HCT116 (cell line): ENCODE measurements around the gene AHCTF1. TPM values are rescaled to one million over a fixed set of nuclear protein-coding genes. Genes with fewer than 3 reads are reported as not detected.

ENCODE experiments used
- ATAC-seq: fragments of 200-7000 bp; cut with Tn5 transposase; 2 replicates; pipeline ENCODE4 v1.9.1; 2020; ENCODE audit warnings: mild to moderate bottlenecking, moderate library complexity
- BruUV-seq: library from RNA; stranded (reverse); fragments of 400-500 nt; replicated peaks from 2 replicates; lab custom pipeline; 2021; lab: Mats Ljungman, UMichigan
- CTCF ChIA-PET: fragments of 300-600 bp; sonication (Branson Sonifier 250); formaldehyde crosslinking; loops from one replicate; lab custom pipeline; 2021; ENCODE audit warnings: antibody characterized with exemption; lab: Charles Lee
- POLR2A ChIA-PET: fragments of 300-600, 350-600 bp; sonication (Branson Sonifier 250); formaldehyde crosslinking; loops from one replicate; lab custom pipeline; 2021; ENCODE audit warnings: antibody characterized with exemption; lab: Charles Lee
- RAD21 ChIA-PET, 2 experiments: fragments of 300-600 bp; sonication (Branson Sonifier 250); formaldehyde crosslinking; loops; one replicate each; lab custom pipeline; 2023; ENCODE audit warnings: low total read pairs in 2 of 2; ENCODE audit not compliant: uncharacterized antibody in 2 of 2, unreplicated experiment in 2 of 2, low non-redundant PET in 1 of 2; lab: Charles Lee
- DNase-seq: peaks from one replicate; pipeline ENCODE4 v3.0.0-alpha.2; 2010; ENCODE audit warnings: low read depth, low spot score
- H2AFZ ChIP-seq: fragments of 200-600 bp; shearing (Covaris generic), sonication (generic); 2 replicates; pipeline ENCODE4 v1.6.1; 2017; ENCODE audit warnings: low read depth, mixed run types, mixed read lengths, antibody characterized with exemption, low read length; ENCODE audit not compliant: poor library complexity, severe bottlenecking
- H3K27ac ChIP-seq: 2 replicates; pipeline ENCODE4 v1.5.1; 2012; ENCODE audit warnings: low read depth, low read length
- H3K27me3 ChIP-seq: fragments of 200-600 bp; sonication (generic); 2 replicates; pipeline ENCODE4 v1.6.1; 2016; ENCODE audit warnings: mixed run types, low read length, mixed read lengths; ENCODE audit not compliant: insufficient read depth
- H3K36me3 ChIP-seq, 2 experiments: fragments of 200-500 bp in 1 of 2; fragments of 200-600 bp in 1 of 2; sonication (Bioruptor generic) in 1 of 2; sonication (generic) in 1 of 2; 2 replicates each; pipeline versions ENCODE4 v1.5.1 to v1.6.1; 2014 to 2016; ENCODE audit warnings: low read length in 2 of 2, inconsistent platforms in 1 of 2, mixed read lengths in 1 of 2, mixed run types in 1 of 2; ENCODE audit not compliant: insufficient read depth in 2 of 2, control insufficient read depth in 1 of 2
- H3K4me1 ChIP-seq, 2 experiments: fragments of 200-600 bp in 1 of 2; sonication (generic) in 1 of 2; 2 replicates each; pipeline versions ENCODE4 v1.5.1 to v1.6.1; 2012 to 2017; ENCODE audit warnings: low read length in 2 of 2, inconsistent platforms in 1 of 2, mild to moderate bottlenecking in 1 of 2, mixed read lengths in 1 of 2, mixed run types in 1 of 2, moderate library complexity in 1 of 2; ENCODE audit not compliant: insufficient read depth in 2 of 2, control insufficient read depth in 1 of 2
- H3K4me2 ChIP-seq: fragments of 200-600 bp; sonication (generic); 2 replicates; pipeline ENCODE4 v1.6.1; 2017; ENCODE audit warnings: mixed run types, low read length, mixed read lengths
- H3K4me3 ChIP-seq, 2 experiments: fragments of 200-600 bp in 1 of 2; sonication (generic) in 1 of 2; replicated peaks in 1 of 2; 2 replicates each; pipeline ENCODE4 v1.5.1; 2011 to 2016; ENCODE audit warnings: low read length in 2 of 2, control low read depth in 1 of 2, low read depth in 1 of 2, mild to moderate bottlenecking in 1 of 2, mixed read lengths in 1 of 2, mixed run types in 1 of 2
- H3K79me2 ChIP-seq: fragments of 200-600 bp; sonication (generic); 2 replicates; pipeline ENCODE4 v1.6.1; 2017; ENCODE audit warnings: mild to moderate bottlenecking, mixed run types, low read length, moderate library complexity, mixed read lengths; ENCODE audit not compliant: insufficient read depth
- H3K9ac ChIP-seq: fragments of 200-600 bp; sonication (generic); 2 replicates; pipeline ENCODE4 v1.6.1; 2016; ENCODE audit warnings: low read length, mixed read lengths
- H3K9me2 ChIP-seq: fragments of 200-600 bp; sonication (generic), shearing (Covaris generic); 2 replicates; pipeline ENCODE4 v1.6.1; 2017; ENCODE audit warnings: mixed run types, mild to moderate bottlenecking, moderate library complexity; ENCODE audit not compliant: insufficient read depth
- H3K9me3 ChIP-seq, 2 experiments: fragments of 200-500 bp in 1 of 2; fragments of 200-600 bp in 1 of 2; sonication (Bioruptor generic) in 1 of 2; sonication (generic) in 1 of 2; 2 replicates each; pipeline ENCODE4 v1.6.1; 2014 to 2017; ENCODE audit warnings: low read length in 2 of 2, mixed read lengths in 2 of 2, inconsistent platforms in 1 of 2, low read depth in 1 of 2, mild to moderate bottlenecking in 1 of 2, mixed run types in 1 of 2, moderate library complexity in 1 of 2; ENCODE audit not compliant: control insufficient read depth in 1 of 2, insufficient read depth in 1 of 2
- H4K20me1 ChIP-seq: fragments of 200-600 bp; sonication (generic), shearing (Covaris generic); 2 replicates; pipeline ENCODE4 v1.6.1; 2017; ENCODE audit warnings: mixed run types, mild to moderate bottlenecking, moderate library complexity; ENCODE audit not compliant: insufficient read depth
- CBX3 ChIP-seq: IDR thresholded peaks from 2 replicates; pipeline ENCODE4 v1.6.1; 2012; ENCODE audit warnings: low read depth
- EGR1 ChIP-seq: IDR thresholded peaks from 2 replicates; pipeline ENCODE4 v1.6.1; 2012; ENCODE audit warnings: low read depth
- ELF1 ChIP-seq: IDR thresholded peaks from 2 replicates; pipeline ENCODE4 v1.6.1; 2012; ENCODE audit warnings: low read depth, borderline replicate concordance
- EZH2phosphoT487 ChIP-seq: fragments of 200-600 bp; IDR thresholded peaks from 2 replicates; pipeline ENCODE4 v1.6.1; 2018; ENCODE audit warnings: antibody characterized with exemption, borderline replicate concordance
- JUND ChIP-seq: IDR thresholded peaks from 2 replicates; pipeline ENCODE4 v1.6.1; 2012
- POLR2AphosphoS5 ChIP-seq: IDR thresholded peaks from 2 replicates; pipeline ENCODE4 v1.6.1; 2011; ENCODE audit warnings: mild to moderate bottlenecking, low read depth, low read length, moderate library complexity
- RAD21 ChIP-seq: IDR thresholded peaks from 2 replicates; pipeline ENCODE4 v1.6.1; 2012; ENCODE audit warnings: low read depth, mild to moderate bottlenecking
- SP1 ChIP-seq: IDR thresholded peaks from 2 replicates; pipeline ENCODE4 v1.6.1; 2012; ENCODE audit warnings: low read depth
- SRF ChIP-seq: IDR thresholded peaks from 2 replicates; pipeline ENCODE4 v1.6.1; 2012; ENCODE audit warnings: low read depth
- ZFX ChIP-seq: fragments of 450-650 bp; IDR thresholded peaks from 2 replicates; pipeline ENCODE4 v1.6.1; 2017
- ZNF274 ChIP-seq: fragments of 200-500 bp; sonication (Bioruptor generic); IDR thresholded peaks from 2 replicates; pipeline ENCODE4 v1.6.1; 2014; ENCODE audit warnings: mild to moderate bottlenecking, low read depth, low read length, inconsistent platforms
- intact Hi-C: fragments of 100-400 bp; cut with micrococcal nuclease; formaldehyde crosslinking; loops from 2 replicates; pipeline ENCODE4 v1.10.0; 2022
- total RNA-seq: library from RNA; stranded (reverse); gene quantifications from one replicate; pipeline ENCODE4 v1.2.1, GENCODE V29; 2021; ENCODE audit not compliant: unreplicated experiment
- TF ChIP-seq, protein P1 (sequence below): IDR thresholded peaks from 2 replicates; pipeline ENCODE4 v1.6.1; 2012
- TF ChIP-seq, protein P2 (sequence below): IDR thresholded peaks from 2 replicates; pipeline ENCODE4 v1.6.1; 2012
- TF ChIP-seq, protein P3 (sequence below), 3 experiments: fragments of 200-600 bp in 1 of 3; sonication (generic) in 1 of 3; IDR thresholded peaks in 2 of 3; conservative IDR thresholded peaks in 1 of 3; 2 replicates each; pipeline ENCODE4 v1.5.1; 2012 to 2017; ENCODE audit warnings: low read depth in 2 of 3, low read length in 2 of 3, antibody characterized with exemption in 1 of 3, borderline replicate concordance in 1 of 3, control low read depth in 1 of 3, mild to moderate bottlenecking in 1 of 3, mixed read lengths in 1 of 3, mixed run types in 1 of 3, moderate library complexity in 1 of 3; ENCODE audit not compliant: insufficient read depth in 1 of 3
- TF ChIP-seq, protein P4 (sequence below): IDR thresholded peaks from 2 replicates; pipeline ENCODE4 v1.6.1; 2012; ENCODE audit warnings: low read depth

Gene AHCTF1
- total RNA-seq, 1 experiment from 2014 or later: 56.2 TPM

DNA sequence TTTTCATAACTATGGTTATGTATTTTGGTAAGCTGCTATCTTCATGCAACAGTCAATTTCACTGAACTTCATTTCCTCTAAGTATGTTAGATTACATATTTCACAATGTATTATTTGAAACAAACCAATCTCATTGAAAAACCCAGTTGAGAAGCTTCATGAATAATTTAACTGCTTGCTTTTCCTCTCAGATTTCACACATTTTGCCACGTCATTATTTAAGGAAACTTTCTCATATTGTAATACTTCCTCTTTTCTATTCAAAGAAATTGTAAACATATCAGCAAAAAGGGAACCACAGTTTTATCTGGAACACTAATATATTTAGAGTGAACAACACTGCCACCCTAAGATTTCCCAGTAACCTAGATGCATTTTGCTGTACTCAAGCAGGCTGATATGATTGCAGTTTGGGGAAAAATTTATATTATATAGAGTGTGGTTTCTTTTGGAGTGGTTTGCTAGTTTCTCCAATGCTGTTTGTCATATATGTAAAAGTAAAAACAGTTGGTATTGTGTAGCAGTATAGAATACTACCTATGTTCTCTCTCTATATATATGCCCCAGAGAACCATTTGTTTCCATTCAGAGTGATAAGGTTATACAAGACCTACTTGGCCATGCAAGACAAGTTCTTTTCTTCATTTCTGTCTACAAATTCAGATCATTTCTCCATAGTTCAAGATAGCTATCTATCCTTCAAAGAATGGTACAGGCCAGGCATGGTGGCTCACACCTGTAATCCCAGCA is 28.4 kb upstream of the AHCTF1 start:
- ChIA-PET RAD21 (no interaction called here), POLR2A (no interaction called here), CTCF (no interaction called here)
- H3K4me3 ChIP-seq: no peak overlapping the region
- H3K36me3 ChIP-seq: peaks cover 0 to 19% of the 10 kb centered on the region in 2 experiments; a peak in 2 of 4 replicates
- BruUV-seq: TSS peak; percentile 35
- no peak overlapping the region for H3K4me2 ChIP-seq
- ATAC-seq (no peak), DNase-seq (no peak)
- intact Hi-C loops: no loop called here
- no peak overlapping the region for H3K9ac ChIP-seq
- no peaks in the 10 kb centered on the region for H3K9me3 ChIP-seq
- no peaks in the 10 kb centered on the region for H3K79me2 ChIP-seq
- no peaks in the 10 kb centered on the region for H3K27me3 ChIP-seq
- no peaks in the 10 kb centered on the region for H3K4me1 ChIP-seq
- TF ChIP-seq EGR1 (no peak), JUND (no peak), POLR2AphosphoS5 (no peak), ELF1 (no peak)
- H4K20me1 ChIP-seq: no peaks in the 10 kb centered on the region
- no peak overlapping the region for H3K27ac ChIP-seq
- no peaks in the 10 kb centered on the region for H3K9me2 ChIP-seq
- no peak overlapping the region for H2AFZ ChIP-seq

DNA sequence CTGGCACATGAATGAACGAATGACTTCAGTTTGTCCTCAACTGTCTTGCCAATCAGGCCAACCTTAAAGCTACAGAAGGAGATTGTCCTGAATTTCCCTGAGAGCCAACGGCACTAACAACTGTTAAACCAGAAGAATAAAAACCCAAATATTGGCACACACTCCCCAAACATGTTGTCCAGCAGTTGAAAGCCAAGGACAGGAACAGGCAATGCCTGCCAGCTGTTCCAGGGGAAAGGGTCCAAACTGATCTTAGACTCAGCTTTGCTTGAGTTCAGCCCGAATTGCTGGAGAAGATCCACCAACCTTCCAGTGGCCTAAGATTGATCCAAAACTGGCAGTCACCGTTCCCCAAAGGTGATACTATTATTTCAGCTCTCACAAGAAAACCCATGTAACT is 22.4 kb upstream of the AHCTF1 start:
- no peaks in the 10 kb centered on the region for H3K4me1 ChIP-seq
- H3K4me3 ChIP-seq: no peak overlapping the region
- RAD21 ChIA-PET: no interaction called here
- no peaks in the 10 kb centered on the region for H3K9me3 ChIP-seq
- no peak for DNase-seq
- H3K9me2 ChIP-seq: no peaks in the 10 kb centered on the region
- no peak overlapping the region for H3K4me2 ChIP-seq
- H3K9ac ChIP-seq: no peak overlapping the region
- BruUV-seq: no TSS peak
- CTCF ChIA-PET: no interaction called here
- H2AFZ ChIP-seq: no peak overlapping the region
- H3K27me3 ChIP-seq: no peaks in the 10 kb centered on the region
- ATAC-seq: no peak
- H4K20me1 ChIP-seq: no peaks in the 10 kb centered on the region
- no peaks in the 10 kb centered on the region for H3K79me2 ChIP-seq
- no peak for TF ChIP-seq SP1
- no peak for TF ChIP-seq SRF
- TF ChIP-seq EZH2phosphoT487: no peak
- no peak for TF ChIP-seq EGR1
- TF ChIP-seq, protein P1, sequence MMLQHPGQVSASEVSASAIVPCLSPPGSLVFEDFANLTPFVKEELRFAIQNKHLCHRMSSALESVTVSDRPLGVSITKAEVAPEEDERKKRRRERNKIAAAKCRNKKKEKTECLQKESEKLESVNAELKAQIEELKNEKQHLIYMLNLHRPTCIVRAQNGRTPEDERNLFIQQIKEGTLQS: no peak
- no peak for TF ChIP-seq RAD21
- no peak for TF ChIP-seq ELF1
- TF ChIP-seq ZNF274: no peak
- TF ChIP-seq, protein P2, sequence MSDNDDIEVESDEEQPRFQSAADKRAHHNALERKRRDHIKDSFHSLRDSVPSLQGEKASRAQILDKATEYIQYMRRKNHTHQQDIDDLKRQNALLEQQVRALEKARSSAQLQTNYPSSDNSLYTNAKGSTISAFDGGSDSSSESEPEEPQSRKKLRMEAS: no peak
- TF ChIP-seq, protein P3, sequence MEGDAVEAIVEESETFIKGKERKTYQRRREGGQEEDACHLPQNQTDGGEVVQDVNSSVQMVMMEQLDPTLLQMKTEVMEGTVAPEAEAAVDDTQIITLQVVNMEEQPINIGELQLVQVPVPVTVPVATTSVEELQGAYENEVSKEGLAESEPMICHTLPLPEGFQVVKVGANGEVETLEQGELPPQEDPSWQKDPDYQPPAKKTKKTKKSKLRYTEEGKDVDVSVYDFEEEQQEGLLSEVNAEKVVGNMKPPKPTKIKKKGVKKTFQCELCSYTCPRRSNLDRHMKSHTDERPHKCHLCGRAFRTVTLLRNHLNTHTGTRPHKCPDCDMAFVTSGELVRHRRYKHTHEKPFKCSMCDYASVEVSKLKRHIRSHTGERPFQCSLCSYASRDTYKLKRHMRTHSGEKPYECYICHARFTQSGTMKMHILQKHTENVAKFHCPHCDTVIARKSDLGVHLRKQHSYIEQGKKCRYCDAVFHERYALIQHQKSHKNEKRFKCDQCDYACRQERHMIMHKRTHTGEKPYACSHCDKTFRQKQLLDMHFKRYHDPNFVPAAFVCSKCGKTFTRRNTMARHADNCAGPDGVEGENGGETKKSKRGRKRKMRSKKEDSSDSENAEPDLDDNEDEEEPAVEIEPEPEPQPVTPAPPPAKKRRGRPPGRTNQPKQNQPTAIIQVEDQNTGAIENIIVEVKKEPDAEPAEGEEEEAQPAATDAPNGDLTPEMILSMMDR (IDR thresholded peaks at IDR 0.05 in 2 of 3, conservative IDR thresholded peaks at IDR 0.05 in 1 of 3; ENCODE audit: borderline replicate concordance in 1 of 3, insufficient read depth in 1 of 3, low read depth in 2 of 3, low read length in 2 of 3): no peak
- TF ChIP-seq CBX3: no peak
- TF ChIP-seq ZFX: no peak
- TF ChIP-seq, protein P4, sequence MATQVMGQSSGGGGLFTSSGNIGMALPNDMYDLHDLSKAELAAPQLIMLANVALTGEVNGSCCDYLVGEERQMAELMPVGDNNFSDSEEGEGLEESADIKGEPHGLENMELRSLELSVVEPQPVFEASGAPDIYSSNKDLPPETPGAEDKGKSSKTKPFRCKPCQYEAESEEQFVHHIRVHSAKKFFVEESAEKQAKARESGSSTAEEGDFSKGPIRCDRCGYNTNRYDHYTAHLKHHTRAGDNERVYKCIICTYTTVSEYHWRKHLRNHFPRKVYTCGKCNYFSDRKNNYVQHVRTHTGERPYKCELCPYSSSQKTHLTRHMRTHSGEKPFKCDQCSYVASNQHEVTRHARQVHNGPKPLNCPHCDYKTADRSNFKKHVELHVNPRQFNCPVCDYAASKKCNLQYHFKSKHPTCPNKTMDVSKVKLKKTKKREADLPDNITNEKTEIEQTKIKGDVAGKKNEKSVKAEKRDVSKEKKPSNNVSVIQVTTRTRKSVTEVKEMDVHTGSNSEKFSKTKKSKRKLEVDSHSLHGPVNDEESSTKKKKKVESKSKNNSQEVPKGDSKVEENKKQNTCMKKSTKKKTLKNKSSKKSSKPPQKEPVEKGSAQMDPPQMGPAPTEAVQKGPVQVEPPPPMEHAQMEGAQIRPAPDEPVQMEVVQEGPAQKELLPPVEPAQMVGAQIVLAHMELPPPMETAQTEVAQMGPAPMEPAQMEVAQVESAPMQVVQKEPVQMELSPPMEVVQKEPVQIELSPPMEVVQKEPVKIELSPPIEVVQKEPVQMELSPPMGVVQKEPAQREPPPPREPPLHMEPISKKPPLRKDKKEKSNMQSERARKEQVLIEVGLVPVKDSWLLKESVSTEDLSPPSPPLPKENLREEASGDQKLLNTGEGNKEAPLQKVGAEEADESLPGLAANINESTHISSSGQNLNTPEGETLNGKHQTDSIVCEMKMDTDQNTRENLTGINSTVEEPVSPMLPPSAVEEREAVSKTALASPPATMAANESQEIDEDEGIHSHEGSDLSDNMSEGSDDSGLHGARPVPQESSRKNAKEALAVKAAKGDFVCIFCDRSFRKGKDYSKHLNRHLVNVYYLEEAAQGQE: no peak
- POLR2A ChIA-PET: no interaction called here
- H3K27ac ChIP-seq: no peak overlapping the region
- H3K36me3 ChIP-seq: peaks cover 0 to 4% of the 10 kb centered on the region in 2 experiments; a peak in 1 of 4 replicates
- intact Hi-C loops: no loop called here
